GM12892 (cell line): ENCODE measurements around the gene ITPRIPL2.

ENCODE experiments used
- POLR2A ChIP-seq: IDR thresholded peaks from 2 replicates; pipeline ENCODE4 v1.6.1; 2011; ENCODE audit warnings: low read depth, low read length, control low read depth
- POLR2AphosphoS5 ChIP-seq: IDR thresholded peaks from 2 replicates; pipeline ENCODE4 v1.6.1; 2011; ENCODE audit warnings: low read depth, low read length, control low read depth
- TAF1 ChIP-seq: IDR thresholded peaks from 2 replicates; pipeline ENCODE4 v1.6.1; 2011; ENCODE audit warnings: low read depth, mild to moderate bottlenecking, control low read depth, low read length, borderline replicate concordance

- TF ChIP-seq POLR2A, result no peak
- no peak for TF ChIP-seq POLR2AphosphoS5
- TF ChIP-seq TAF1, result no peak
These were observed 49.5 kb downstream of the ITPRIPL2 start for GRCh38 chr16:19163215-19163614.
